Neural cell (in vitro differentiated cells): ENCODE results near the gene GPATCH2L. TPM values are rescaled to one million over a fixed set of nuclear protein-coding genes. Genes with fewer than 3 reads are reported as not detected.

Source experiments
- H2AFZ ChIP-seq: fragments of 200-600, 300-800 bp; sonication (generic), shearing (Covaris generic); 2 replicates; pipeline ENCODE4 v1.6.0; 2014; ENCODE audit warnings: low read depth, mild to moderate bottlenecking, antibody characterized with exemption, low read length, moderate library complexity
- H3F3A ChIP-seq: fragments of 200-600 bp; shearing (Covaris generic); 2 replicates; pipeline ENCODE4 v1.6.1; 2016; ENCODE audit warnings: mild to moderate bottlenecking, moderate library complexity, mixed read lengths, antibody characterized with exemption, low read length; ENCODE audit not compliant: insufficient read depth, poor library complexity, severe bottlenecking
- H3K27ac ChIP-seq: fragments of 200-600, 300-800 bp; sonication (generic), shearing (Covaris generic); 2 replicates; pipeline ENCODE4 v1.5.1; 2014; ENCODE audit warnings: mild to moderate bottlenecking, low read length, moderate library complexity
- H3K27me3 ChIP-seq: fragments of 300-800, 200-600 bp; sonication (generic), shearing (Covaris generic); 2 replicates; pipeline ENCODE4 v1.6.0; 2014; ENCODE audit warnings: mild to moderate bottlenecking, low read depth, low read length, moderate library complexity; ENCODE audit not compliant: insufficient read depth
- H3K36me3 ChIP-seq: fragments of 300-800, 200-600 bp; sonication (generic), shearing (Covaris generic); 2 replicates; pipeline ENCODE4 v1.5.1; 2014; ENCODE audit warnings: mild to moderate bottlenecking, antibody characterized with exemption, low read length, moderate library complexity; ENCODE audit not compliant: insufficient read depth
- H3K4me2 ChIP-seq: fragments of 300-800, 200-600 bp; sonication (generic), shearing (Covaris generic); 2 replicates; pipeline ENCODE4 v1.6.0; 2014; ENCODE audit warnings: mild to moderate bottlenecking, low read length
- H3K4me3 ChIP-seq: fragments of 300-800, 200-600 bp; sonication (generic), shearing (Covaris generic); 2 replicates; pipeline ENCODE4 v1.5.1; 2014; ENCODE audit warnings: mild to moderate bottlenecking, low read length, moderate library complexity
- H3K79me2 ChIP-seq: fragments of 200-600 bp; shearing (Covaris generic); replicated peaks from 2 replicates; pipeline ENCODE4 v1.6.0; 2014; ENCODE audit warnings: mild to moderate bottlenecking, low read length, moderate library complexity; ENCODE audit not compliant: insufficient read depth
- H3K9ac ChIP-seq: fragments of 300-800, 200-600 bp; sonication (generic), shearing (Covaris generic); 2 replicates; pipeline ENCODE4 v1.6.1; 2016; ENCODE audit warnings: mild to moderate bottlenecking, low read length, mixed read lengths
- H3K9me2 ChIP-seq: fragments of 200-600 bp; shearing (Covaris generic); 2 replicates; pipeline ENCODE4 v1.6.1; 2016; ENCODE audit warnings: mild to moderate bottlenecking, low read length, mixed read lengths; ENCODE audit not compliant: insufficient read depth
- H3K9me3 ChIP-seq: fragments of 200-600, 300-800 bp; sonication (generic), shearing (Covaris generic); 2 replicates; pipeline ENCODE4 v1.6.1; 2016; ENCODE audit warnings: mild to moderate bottlenecking, mixed run types, low read length, moderate library complexity, mixed read lengths
- H4K20me1 ChIP-seq: fragments of 200-600 bp; shearing (Covaris generic); 2 replicates; pipeline ENCODE4 v1.6.1; 2016; ENCODE audit warnings: mild to moderate bottlenecking, mixed run types; ENCODE audit not compliant: insufficient read depth
- EP300 ChIP-seq: fragments of 450-650 bp; conservative IDR thresholded peaks from 2 replicates; pipeline ENCODE4 v1.6.1; 2014; ENCODE audit warnings: antibody characterized with exemption, mild to moderate bottlenecking, moderate library complexity; ENCODE audit not compliant: poor library complexity, severe bottlenecking
- EZH2 ChIP-seq: fragments of 200-600, 300-800 bp; shearing (Covaris generic), sonication (generic); IDR thresholded peaks from 2 replicates; pipeline ENCODE4 v1.6.1; 2014; ENCODE audit warnings: antibody characterized with exemption, low read length, borderline replicate concordance, mild to moderate bottlenecking; ENCODE audit not compliant: insufficient read depth, poor library complexity, severe bottlenecking
- MXI1 ChIP-seq: fragments of 450-650 bp; conservative IDR thresholded peaks from 2 replicates; pipeline ENCODE4 v1.6.1; 2014; ENCODE audit warnings: antibody characterized with exemption, mild to moderate bottlenecking; ENCODE audit not compliant: poor library complexity, severe bottlenecking
- POLR2AphosphoS5 ChIP-seq: IDR thresholded peaks from 2 replicates; pipeline ENCODE4 v1.6.1; 2012
- RAD21 ChIP-seq: fragments of 450-650 bp; conservative IDR thresholded peaks from 2 replicates; pipeline ENCODE4 v1.6.1; 2014; ENCODE audit warnings: antibody characterized with exemption, mild to moderate bottlenecking, moderate library complexity
- SMC3 ChIP-seq: fragments of 450-650 bp; conservative IDR thresholded peaks from 2 replicates; pipeline ENCODE4 v1.6.1; 2014; ENCODE audit warnings: antibody characterized with exemption, mild to moderate bottlenecking, moderate library complexity; ENCODE audit not compliant: poor library complexity
- TAF1 ChIP-seq: IDR thresholded peaks from 2 replicates; pipeline ENCODE4 v1.6.1; 2012; ENCODE audit warnings: low read depth
- polyA plus RNA-seq: library from polyadenylated mRNA; depleted of rRNA; stranded (reverse); fragments of >200 nt; gene quantifications from 2 replicates; pipeline ENCODE4 v1.2.3, GENCODE V29; 2014
- TF ChIP-seq, protein P1 (sequence below): fragments of 450-650 bp; IDR thresholded peaks from 2 replicates; pipeline ENCODE4 v1.5.1; 2014; ENCODE audit warnings: antibody characterized with exemption, mild to moderate bottlenecking, moderate library complexity; ENCODE audit not compliant: poor library complexity, severe bottlenecking
- TF ChIP-seq, protein P2 (sequence below): IDR thresholded peaks from 2 replicates; pipeline ENCODE4 v1.6.1; 2012; ENCODE audit warnings: borderline replicate concordance

Gene GPATCH2L
- polyA plus RNA-seq, 1 donor from 2014 or later: 49.6 TPM

DNA sequence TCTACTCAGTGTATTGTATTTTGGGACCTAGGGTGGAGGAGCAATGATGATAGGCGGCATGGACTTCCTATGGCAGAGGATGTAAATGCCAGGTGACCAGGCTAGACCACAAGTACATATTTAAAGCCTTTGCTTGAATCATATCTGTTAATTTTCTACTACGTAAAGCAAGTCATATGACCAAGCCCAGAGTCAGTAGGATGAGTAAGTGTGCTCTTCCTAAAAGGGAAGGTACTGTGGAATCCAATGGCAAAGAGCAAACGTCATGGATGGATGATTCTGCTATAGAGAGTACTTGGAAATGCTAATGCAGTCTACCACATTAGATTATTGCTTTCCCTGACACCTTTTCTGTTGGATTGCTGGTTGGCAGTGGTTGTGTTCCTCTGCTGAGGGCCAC is 16.8 kb downstream of the GPATCH2L start:
- no peaks in the 10 kb centered on the region for H3K27me3 ChIP-seq
- H3K36me3 ChIP-seq: peaks cover 8% of the 10 kb centered on the region
- no peak overlapping the region for H3K27ac ChIP-seq
- no peaks in the 10 kb centered on the region for H3F3A ChIP-seq
- H4K20me1 ChIP-seq: no peaks in the 10 kb centered on the region
- H3K4me3 ChIP-seq: no peak overlapping the region
- H3K9me2 ChIP-seq: no peaks in the 10 kb centered on the region
- H3K9me3 ChIP-seq: no peaks in the 10 kb centered on the region
- H3K4me2 ChIP-seq: no peak overlapping the region
- no peak overlapping the region for H2AFZ ChIP-seq
- TF ChIP-seq MXI1: no peak
- no peak for TF ChIP-seq RAD21
- TF ChIP-seq, protein P1, sequence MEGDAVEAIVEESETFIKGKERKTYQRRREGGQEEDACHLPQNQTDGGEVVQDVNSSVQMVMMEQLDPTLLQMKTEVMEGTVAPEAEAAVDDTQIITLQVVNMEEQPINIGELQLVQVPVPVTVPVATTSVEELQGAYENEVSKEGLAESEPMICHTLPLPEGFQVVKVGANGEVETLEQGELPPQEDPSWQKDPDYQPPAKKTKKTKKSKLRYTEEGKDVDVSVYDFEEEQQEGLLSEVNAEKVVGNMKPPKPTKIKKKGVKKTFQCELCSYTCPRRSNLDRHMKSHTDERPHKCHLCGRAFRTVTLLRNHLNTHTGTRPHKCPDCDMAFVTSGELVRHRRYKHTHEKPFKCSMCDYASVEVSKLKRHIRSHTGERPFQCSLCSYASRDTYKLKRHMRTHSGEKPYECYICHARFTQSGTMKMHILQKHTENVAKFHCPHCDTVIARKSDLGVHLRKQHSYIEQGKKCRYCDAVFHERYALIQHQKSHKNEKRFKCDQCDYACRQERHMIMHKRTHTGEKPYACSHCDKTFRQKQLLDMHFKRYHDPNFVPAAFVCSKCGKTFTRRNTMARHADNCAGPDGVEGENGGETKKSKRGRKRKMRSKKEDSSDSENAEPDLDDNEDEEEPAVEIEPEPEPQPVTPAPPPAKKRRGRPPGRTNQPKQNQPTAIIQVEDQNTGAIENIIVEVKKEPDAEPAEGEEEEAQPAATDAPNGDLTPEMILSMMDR: no peak
- no peak for TF ChIP-seq SMC3
- no peak for TF ChIP-seq EP300
- TF ChIP-seq TAF1: no peak
- TF ChIP-seq, protein P2, sequence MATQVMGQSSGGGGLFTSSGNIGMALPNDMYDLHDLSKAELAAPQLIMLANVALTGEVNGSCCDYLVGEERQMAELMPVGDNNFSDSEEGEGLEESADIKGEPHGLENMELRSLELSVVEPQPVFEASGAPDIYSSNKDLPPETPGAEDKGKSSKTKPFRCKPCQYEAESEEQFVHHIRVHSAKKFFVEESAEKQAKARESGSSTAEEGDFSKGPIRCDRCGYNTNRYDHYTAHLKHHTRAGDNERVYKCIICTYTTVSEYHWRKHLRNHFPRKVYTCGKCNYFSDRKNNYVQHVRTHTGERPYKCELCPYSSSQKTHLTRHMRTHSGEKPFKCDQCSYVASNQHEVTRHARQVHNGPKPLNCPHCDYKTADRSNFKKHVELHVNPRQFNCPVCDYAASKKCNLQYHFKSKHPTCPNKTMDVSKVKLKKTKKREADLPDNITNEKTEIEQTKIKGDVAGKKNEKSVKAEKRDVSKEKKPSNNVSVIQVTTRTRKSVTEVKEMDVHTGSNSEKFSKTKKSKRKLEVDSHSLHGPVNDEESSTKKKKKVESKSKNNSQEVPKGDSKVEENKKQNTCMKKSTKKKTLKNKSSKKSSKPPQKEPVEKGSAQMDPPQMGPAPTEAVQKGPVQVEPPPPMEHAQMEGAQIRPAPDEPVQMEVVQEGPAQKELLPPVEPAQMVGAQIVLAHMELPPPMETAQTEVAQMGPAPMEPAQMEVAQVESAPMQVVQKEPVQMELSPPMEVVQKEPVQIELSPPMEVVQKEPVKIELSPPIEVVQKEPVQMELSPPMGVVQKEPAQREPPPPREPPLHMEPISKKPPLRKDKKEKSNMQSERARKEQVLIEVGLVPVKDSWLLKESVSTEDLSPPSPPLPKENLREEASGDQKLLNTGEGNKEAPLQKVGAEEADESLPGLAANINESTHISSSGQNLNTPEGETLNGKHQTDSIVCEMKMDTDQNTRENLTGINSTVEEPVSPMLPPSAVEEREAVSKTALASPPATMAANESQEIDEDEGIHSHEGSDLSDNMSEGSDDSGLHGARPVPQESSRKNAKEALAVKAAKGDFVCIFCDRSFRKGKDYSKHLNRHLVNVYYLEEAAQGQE: no peak
- no peak for TF ChIP-seq EZH2
- TF ChIP-seq POLR2AphosphoS5: no peak
- H3K9ac ChIP-seq: no peak overlapping the region
- H3K79me2 ChIP-seq: peaks cover 34% of the 10 kb centered on the region

DNA sequence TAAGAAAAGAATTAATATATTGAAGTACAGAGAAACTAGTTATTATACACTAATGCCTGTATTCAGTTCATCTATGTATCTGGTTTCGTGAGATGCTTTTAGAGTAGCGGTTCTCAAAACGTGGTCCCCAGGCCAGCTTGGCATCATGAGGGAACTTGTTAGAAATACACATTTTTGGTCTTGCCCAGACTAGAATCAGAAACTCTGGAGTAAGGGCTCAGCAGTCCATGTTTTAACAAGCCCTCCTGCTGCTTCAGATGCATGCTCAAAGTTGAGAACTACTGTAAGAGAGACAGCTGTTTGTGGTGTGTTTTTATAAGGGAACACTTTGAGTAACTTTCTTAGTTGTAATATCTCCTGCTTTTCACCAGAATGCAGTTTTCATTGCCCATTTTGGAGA is 18.1 kb downstream of the GPATCH2L start:
- H3K27ac ChIP-seq: no peak overlapping the region
- no peak overlapping the region for H3K4me2 ChIP-seq
- H3K27me3 ChIP-seq: no peaks in the 10 kb centered on the region
- H3K4me3 ChIP-seq: no peak overlapping the region
- no peaks in the 10 kb centered on the region for H3F3A ChIP-seq
- H3K79me2 ChIP-seq: peaks cover 30% of the 10 kb centered on the region
- H4K20me1 ChIP-seq: no peaks in the 10 kb centered on the region
- no peaks in the 10 kb centered on the region for H3K9me3 ChIP-seq
- H3K9me2 ChIP-seq: no peaks in the 10 kb centered on the region
- TF ChIP-seq MXI1 (no peak), EP300 (no peak), EZH2 (no peak), TAF1 (no peak), RAD21 (no peak), SMC3 (no peak), POLR2AphosphoS5 (no peak)
- TF ChIP-seq, protein P1: no peak
- TF ChIP-seq, protein P2: no peak
- H2AFZ ChIP-seq: no peak overlapping the region
- peaks cover 8% of the 10 kb centered on the region for H3K36me3 ChIP-seq
- no peak overlapping the region for H3K9ac ChIP-seq
